GM11168 (cell line): Measurements from ENCODE around the gene CAV2.
"Not testable (repeated sequence)": the region's sequence is repeated elsewhere in the genome, so short reads cannot be mapped to it uniquely, and the experiment has no call there.

Experiments used
- in situ Hi-C: fragments of 300-500 bp; cut with MboI; formaldehyde crosslinking; loops from one replicate; pipeline ENCODE4 v1.12.0; 2022; ENCODE audit warnings: low sequenced_read_pairs; ENCODE audit not compliant: unreplicated experiment

CAV2 gene

GRCh38 chr7:116499168-116500077, at the start of gene CAV2:
Gene CAV2 (plus strand): TSS chr7:116499738. CDS start chr7:116499782, 44 bp downstream.
- in situ Hi-C loops = no loop called here

GRCh38 chr7:116449950-116450349, 49.6 kb upstream of the CAV2 start:
- in situ Hi-C loops = no loop called here

- in situ Hi-C loops = no loop called here
Observed at GRCh38 chr7:116451957-116452729, 47.4 kb upstream of the CAV2 start.

GRCh38 chr7:116454377-116454776, 45.2 kb upstream of the CAV2 start:
- in situ Hi-C loops = no loop called here

GRCh38 chr7:116455009-116455408, 44.5 kb upstream of the CAV2 start:
- in situ Hi-C loops = no loop called here

GRCh38 chr7:116455499-116455898, 44.0 kb upstream of the CAV2 start:
- in situ Hi-C loops = no loop called here

- in situ Hi-C loops = no loop called here
Observed at GRCh38 chr7:116461500-116461899, 38.0 kb upstream of the CAV2 start.

GRCh38 chr7:116463956-116464355, 35.6 kb upstream of the CAV2 start:
- in situ Hi-C loops = no loop called here

GRCh38 chr7:116464375-116464774, 35.2 kb upstream of the CAV2 start:
- in situ Hi-C loops = no loop called here

- in situ Hi-C loops = no loop called here
Observed at GRCh38 chr7:116465125-116465524, 34.4 kb upstream of the CAV2 start.

GRCh38 chr7:116468534-116468933, 31.0 kb upstream of the CAV2 start:
- in situ Hi-C loops = no loop called here

GRCh38 chr7:116477625-116478024, 21.9 kb upstream of the CAV2 start:
- in situ Hi-C loops = no loop called here

- in situ Hi-C loops = no loop called here
Observed at GRCh38 chr7:116478834-116479233, 20.7 kb upstream of the CAV2 start.

GRCh38 chr7:116483271-116483942, 16.1 kb upstream of the CAV2 start:
- in situ Hi-C loops = no loop called here

GRCh38 chr7:116484389-116484788, 15.1 kb upstream of the CAV2 start:
- in situ Hi-C loops = not testable (repeated sequence)

GRCh38 chr7:116487907-116488521, 11.5 kb upstream of the CAV2 start:
- in situ Hi-C loops = no loop called here

GRCh38 chr7:116490351-116490750, 9.2 kb upstream of the CAV2 start:
- in situ Hi-C loops = no loop called here

- in situ Hi-C loops = no loop called here
Observed at GRCh38 chr7:116491887-116492653, 7.5 kb upstream of the CAV2 start.

- in situ Hi-C loops = no loop called here
Observed at GRCh38 chr7:116492654-116493109, 6.9 kb upstream of the CAV2 start.
